PC-9 (cell line): ENCODE results near the gene CDC123. TPM values are rescaled to one million over a fixed set of nuclear protein-coding genes. Genes with fewer than 3 reads are reported as not detected.
A peak's percentile ranks its signal among the peaks of the same experiment; 100 is the strongest.
"Not testable (repeated sequence)": the region's sequence is repeated elsewhere in the genome, so short reads cannot be mapped to it uniquely, and the experiment has no call there.

ENCODE experiments used
- BruUV-seq: library from RNA; stranded (reverse); fragments of 400-500 nt; replicated peaks from 2 replicates; lab custom pipeline; 2021; lab: Mats Ljungman, UMichigan
- CTCF ChIA-PET: fragments of 300-600 bp; sonication (Branson Sonifier 250); formaldehyde crosslinking; loops from one replicate; lab custom pipeline; 2022; ENCODE audit warnings: antibody characterized with exemption; lab: Charles Lee
- POLR2A ChIA-PET: fragments of 300-600 bp; sonication (Branson Sonifier 250); formaldehyde crosslinking; loops from one replicate; lab custom pipeline; 2022; ENCODE audit warnings: antibody characterized with exemption; ENCODE audit not compliant: unreplicated experiment; lab: Charles Lee
- DNase-seq, 2 experiments: peaks; one replicate each; pipeline versions ENCODE4 v3.0.0 to v3.0.0-alpha.2; 2015 to 2022; ENCODE audit warnings: mixed read lengths in 1 of 2
- H2AFZ ChIP-seq: fragments of 200-600 bp; sonication (generic); 2 replicates; pipeline ENCODE4 v1.8.1; 2017; ENCODE audit warnings: antibody characterized with exemption
- H3F3A ChIP-seq: fragments of 200-600 bp; sonication (generic); 2 replicates; pipeline ENCODE4 v1.8.1; 2017; ENCODE audit warnings: antibody characterized with exemption, mild to moderate bottlenecking, low read depth; ENCODE audit not compliant: insufficient read depth
- H3K27ac ChIP-seq: fragments of 200-600 bp; sonication (generic); 2 replicates; pipeline ENCODE4 v1.6.1; 2016; ENCODE audit warnings: mixed run types
- H3K27me3 ChIP-seq: fragments of 200-600 bp; sonication (generic); 2 replicates; pipeline ENCODE4 v1.6.1; 2016; ENCODE audit warnings: low read depth, mixed run types; ENCODE audit not compliant: insufficient read depth
- H3K36me3 ChIP-seq: fragments of 200-600 bp; sonication (generic); 2 replicates; pipeline ENCODE4 v1.6.1; 2016; ENCODE audit warnings: low read depth, mixed run types
- H3K4me1 ChIP-seq: fragments of 200-600 bp; sonication (generic); replicated peaks from 2 replicates; pipeline ENCODE4 v1.6.1; 2016; ENCODE audit warnings: mixed run types; ENCODE audit not compliant: insufficient read depth
- H3K4me2 ChIP-seq: fragments of 200-600 bp; sonication (generic); 2 replicates; pipeline ENCODE4 v1.6.1; 2017; ENCODE audit warnings: mixed run types
- H3K4me3 ChIP-seq: fragments of 200-600 bp; sonication (generic); 2 replicates; pipeline ENCODE4 v1.6.1; 2016; ENCODE audit warnings: mixed run types
- H3K79me2 ChIP-seq: fragments of 200-600 bp; sonication (generic); 2 replicates; pipeline ENCODE4 v1.6.1; 2017; ENCODE audit warnings: low read depth, mixed run types
- H3K9me2 ChIP-seq: fragments of 200-600 bp; sonication (generic); 2 replicates; pipeline ENCODE4 v1.8.1; 2017; ENCODE audit warnings: mild to moderate bottlenecking; ENCODE audit not compliant: insufficient read depth
- H3K9me3 ChIP-seq: fragments of 200-600 bp; sonication (generic); 2 replicates; pipeline ENCODE4 v1.8.1; 2016; ENCODE audit warnings: low read depth; ENCODE audit not compliant: insufficient read depth
- H4K20me1 ChIP-seq: fragments of 200-600 bp; sonication (generic); 2 replicates; pipeline ENCODE4 v1.8.1; 2017; ENCODE audit not compliant: insufficient read depth
- CTCF ChIP-seq: fragments of 200-600 bp; sonication (generic); conservative IDR thresholded peaks from 2 replicates; pipeline ENCODE4 v1.6.1; 2017; ENCODE audit warnings: mixed run types, antibody characterized with exemption, mild to moderate bottlenecking, moderate library complexity
- EZH2 ChIP-seq: fragments of 200-600 bp; sonication (generic); IDR thresholded peaks from 2 replicates; pipeline ENCODE4 v1.8.0; 2017; ENCODE audit warnings: antibody characterized with exemption, low read depth
- intact Hi-C: fragments of 100-400 bp; cut with micrococcal nuclease; formaldehyde crosslinking; loops from one replicate; pipeline ENCODE4 v1.10.0; 2022; ENCODE audit not compliant: unreplicated experiment
- total RNA-seq: library from RNA; stranded (reverse); gene quantifications from 2 replicates; pipeline ENCODE4 v1.2.3, GENCODE V29; 2021

The CDC123 gene
- total RNA-seq, 1 experiment from 2014 or later = 86.0 TPM

- H3K36me3 ChIP-seq = no peaks in the 10 kb centered on the region
- no peaks in the 10 kb centered on the region for H4K20me1 ChIP-seq
- intact Hi-C loops = loop anchor here (1.0 kb wide), 1 partner anchor 62 kb away; no protein-coding TSS in a partner anchor
- ChIA-PET CTCF (no interaction called here), POLR2A (interaction anchor here (0.6 kb wide), 2 partner anchors 329 to 1139 kb away, joined by 4 to 6 read pairs; no protein-coding TSS in a partner anchor)
- no peaks in the 10 kb centered on the region for H3K9me2 ChIP-seq
- H3K9me3 ChIP-seq = no peaks in the 10 kb centered on the region
- no peaks in the 10 kb centered on the region for H3K27me3 ChIP-seq
- H3K4me1 ChIP-seq = peaks cover 25% of the 10 kb centered on the region
- H3K4me3 ChIP-seq = no peak overlapping the region
- no peaks in the 10 kb centered on the region for H3K79me2 ChIP-seq
- no peak overlapping the region for H2AFZ ChIP-seq
- TF ChIP-seq CTCF (no peak), EZH2 (no peak)
- DNase-seq = no peak
- H3F3A ChIP-seq = peaks cover 5% of the 10 kb centered on the region; the same call in 1 of the 2 replicates
- H3K27ac ChIP-seq = peak overlapping the region; percentile 72
- no TSS peak for BruUV-seq
- peak overlapping the region; percentile 49; the same call in 1 of the 2 replicates for H3K4me2 ChIP-seq
Observed at GRCh38 chr10:12271210-12271540, 75.2 kb downstream of the CDC123 start.

GRCh38 chr10:12277862-12278261 lies 81.9 kb downstream of the CDC123 start:
- H3K4me1 ChIP-seq, H3K4me3 ChIP-seq, BruUV-seq, H2AFZ ChIP-seq, POLR2A ChIA-PET, H3K27ac ChIP-seq, H4K20me1 ChIP-seq, H3K4me2 ChIP-seq, DNase-seq, H3K79me2 ChIP-seq, H3K9me2 ChIP-seq, H3K9me3 ChIP-seq, intact Hi-C loops, H3K27me3 ChIP-seq, H3F3A ChIP-seq, H3K36me3 ChIP-seq: not testable (repeated sequence)
- CTCF ChIA-PET = interaction anchor here (0.7 to 0.8 kb wide), 2 partner anchors 13 to 424 kb away, joined by 5 to 7 read pairs; no protein-coding TSS in a partner anchor

- intact Hi-C loops = no loop called here
Observed at GRCh38 chr10:12279281-12279680, 83.3 kb downstream of the CDC123 start.

More at GRCh38 chr10:12279281-12279680, 83.3 kb downstream of the CDC123 start:
- no peak overlapping the region for H3K4me2 ChIP-seq
- H3K9me3 ChIP-seq = no peaks in the 10 kb centered on the region
- H3F3A ChIP-seq = no peaks in the 10 kb centered on the region
- no peak overlapping the region for H2AFZ ChIP-seq
- no peaks in the 10 kb centered on the region for H3K36me3 ChIP-seq
- BruUV-seq = no TSS peak
- no peaks in the 10 kb centered on the region for H3K9me2 ChIP-seq
- no peak overlapping the region for H3K27ac ChIP-seq
- TF ChIP-seq CTCF = no peak
- TF ChIP-seq EZH2 = no peak
- H3K79me2 ChIP-seq = no peaks in the 10 kb centered on the region
- H3K4me3 ChIP-seq = no peak overlapping the region
- no peak for DNase-seq
- POLR2A ChIA-PET = no interaction called here
- CTCF ChIA-PET = no interaction called here
- H4K20me1 ChIP-seq = no peaks in the 10 kb centered on the region
- H3K4me1 ChIP-seq = no peaks in the 10 kb centered on the region
- no peaks in the 10 kb centered on the region for H3K27me3 ChIP-seq
